Suprapubic skin (tissue), 4 donors: ENCODE data around the gene SLC49A4.

ENCODE experiments used
- CTCF ChIP-seq, 2 donors: fragments of 200-600 bp in 1 of 2; fragments of 450-650 bp in 1 of 2; sonication (generic) in 1 of 2; IDR thresholded peaks; one replicate each; pipeline ENCODE4 v1.5.1; 2016 to 2019; ENCODE audit warnings: antibody characterized with exemption in 2 of 2, mild to moderate bottlenecking in 1 of 2, moderate library complexity in 1 of 2
- EP300 ChIP-seq: sonication (generic); formaldehyde crosslinking; IDR thresholded peaks from one replicate; pipeline ENCODE4 v1.6.1; 2017; ENCODE audit warnings: antibody characterized with exemption
- POLR2A ChIP-seq, 2 donors: fragments of 450-650 bp; IDR thresholded peaks; one replicate each; pipeline ENCODE4 v1.6.1; 2017; ENCODE audit warnings: antibody characterized with exemption in 2 of 2, mild to moderate bottlenecking in 2 of 2, moderate library complexity in 2 of 2
- POLR2AphosphoS5 ChIP-seq, 3 donors: sonication (generic); formaldehyde crosslinking; IDR thresholded peaks; one replicate each; pipeline ENCODE4 v1.6.1; 2017; ENCODE audit warnings: antibody characterized with exemption in 3 of 3

- no peak for TF ChIP-seq POLR2A (IDR thresholded peaks at IDR 0.05)
- no peak for TF ChIP-seq POLR2AphosphoS5 (IDR thresholded peaks at IDR 0.05)
- no peak for TF ChIP-seq CTCF (IDR thresholded peaks at IDR 0.05)
- no peak for TF ChIP-seq EP300
Observed at GRCh38 chr3:122770521-122771202, 24.2 kb upstream of the SLC49A4 start.
